ENCODE measurements around the gene DLG2. TPM values are rescaled to one million over a fixed set of nuclear protein-coding genes. Genes with fewer than 3 reads are reported as not detected.

The DLG2 gene
- total RNA-seq, 3 donors from 2014 or later (not counting 1 experiment from before 2014, with no cell fraction given): 1.7 to 2.9 (median 2.2) TPM

DNA sequence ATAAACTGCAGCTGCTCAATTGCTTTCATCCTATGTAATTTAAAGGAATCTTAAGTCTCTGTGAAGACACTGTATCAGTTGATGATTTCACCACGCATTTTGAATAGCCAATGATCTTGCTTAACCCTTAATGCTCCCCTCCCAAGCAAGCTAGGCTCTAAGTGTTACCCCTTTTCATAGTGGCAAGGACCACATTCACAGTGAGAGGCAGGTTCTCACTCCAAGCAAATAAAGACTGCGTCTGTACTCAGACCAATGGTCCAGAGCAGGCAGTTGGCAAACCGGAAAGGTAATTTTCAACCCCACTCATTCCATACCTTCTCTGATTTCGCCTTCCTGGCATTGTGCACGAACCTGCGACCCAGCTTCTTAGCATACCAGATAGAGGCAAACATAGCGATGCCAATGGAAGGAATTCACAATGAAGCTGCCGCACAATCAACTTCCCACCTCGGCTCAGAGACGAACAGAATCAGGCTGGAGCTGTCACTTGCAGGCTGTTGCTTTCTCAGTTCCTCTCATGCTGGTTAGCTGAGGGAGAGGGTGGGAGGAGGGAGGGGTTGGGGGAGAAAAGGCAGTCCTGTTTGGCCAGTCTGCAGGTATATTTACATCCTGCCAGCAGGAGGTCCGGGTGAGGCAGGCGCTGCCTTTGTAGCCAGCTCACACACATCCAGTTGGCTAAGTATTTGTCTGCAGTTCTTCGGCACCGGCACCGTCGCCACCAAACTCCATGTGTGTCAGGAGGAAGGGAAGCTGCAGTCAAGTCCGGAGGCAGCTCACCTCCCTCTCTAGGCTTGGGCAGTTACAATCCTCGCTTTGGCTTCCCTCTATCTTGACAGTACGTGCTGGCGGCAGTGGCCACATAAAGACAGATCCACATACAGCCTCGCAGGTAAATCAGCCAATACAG is 1189.8 kb downstream of the DLG2 start:
- Histone ChIP-seq H3K27ac (ENCODE audit: low read length) (no peak overlapping the region), H3K9me3 (ENCODE audit: control insufficient read depth, insufficient read depth, low read length) (peaks cover 5% of the 10 kb centered on the region), H3K4me3 (ENCODE audit: low read length) (no peak overlapping the region), H3K4me1 (ENCODE audit: control insufficient read depth, insufficient read depth, low read length) (no peaks in the 10 kb centered on the region), H3K27me3 (ENCODE audit: control insufficient read depth, insufficient read depth, low read length) (no peaks in the 10 kb centered on the region), H3K36me3 (ENCODE audit: control insufficient read depth, insufficient read depth, low read length) (no peaks in the 10 kb centered on the region)
- ATAC-seq (no peak), DNase-seq (no peak)
- intact Hi-C loops (cut with micrococcal nuclease): no loop called here
- H3K9me3 Mint-ChIP-seq: peaks cover 0 to 4% of the 10 kb centered on the region in 2 donors
- H3K27ac Mint-ChIP-seq: no peak overlapping the region
- H3K27me3 Mint-ChIP-seq (ENCODE audit: low read depth in 2 of 2): no peaks in the 10 kb centered on the region
- TF ChIP-seq, protein P1, sequence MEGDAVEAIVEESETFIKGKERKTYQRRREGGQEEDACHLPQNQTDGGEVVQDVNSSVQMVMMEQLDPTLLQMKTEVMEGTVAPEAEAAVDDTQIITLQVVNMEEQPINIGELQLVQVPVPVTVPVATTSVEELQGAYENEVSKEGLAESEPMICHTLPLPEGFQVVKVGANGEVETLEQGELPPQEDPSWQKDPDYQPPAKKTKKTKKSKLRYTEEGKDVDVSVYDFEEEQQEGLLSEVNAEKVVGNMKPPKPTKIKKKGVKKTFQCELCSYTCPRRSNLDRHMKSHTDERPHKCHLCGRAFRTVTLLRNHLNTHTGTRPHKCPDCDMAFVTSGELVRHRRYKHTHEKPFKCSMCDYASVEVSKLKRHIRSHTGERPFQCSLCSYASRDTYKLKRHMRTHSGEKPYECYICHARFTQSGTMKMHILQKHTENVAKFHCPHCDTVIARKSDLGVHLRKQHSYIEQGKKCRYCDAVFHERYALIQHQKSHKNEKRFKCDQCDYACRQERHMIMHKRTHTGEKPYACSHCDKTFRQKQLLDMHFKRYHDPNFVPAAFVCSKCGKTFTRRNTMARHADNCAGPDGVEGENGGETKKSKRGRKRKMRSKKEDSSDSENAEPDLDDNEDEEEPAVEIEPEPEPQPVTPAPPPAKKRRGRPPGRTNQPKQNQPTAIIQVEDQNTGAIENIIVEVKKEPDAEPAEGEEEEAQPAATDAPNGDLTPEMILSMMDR (IDR thresholded peaks at IDR 0.05): no peak
- no peaks in the 10 kb centered on the region for H3K4me1 Mint-ChIP-seq
- 6% methylated on average over 21 of the region's 21 CpGs for WGBS (ENCODE audit: insufficient coverage)
- no peak overlapping the region for H3K4me3 Mint-ChIP-seq
- no peaks in the 10 kb centered on the region for H3K36me3 Mint-ChIP-seq

DNA sequence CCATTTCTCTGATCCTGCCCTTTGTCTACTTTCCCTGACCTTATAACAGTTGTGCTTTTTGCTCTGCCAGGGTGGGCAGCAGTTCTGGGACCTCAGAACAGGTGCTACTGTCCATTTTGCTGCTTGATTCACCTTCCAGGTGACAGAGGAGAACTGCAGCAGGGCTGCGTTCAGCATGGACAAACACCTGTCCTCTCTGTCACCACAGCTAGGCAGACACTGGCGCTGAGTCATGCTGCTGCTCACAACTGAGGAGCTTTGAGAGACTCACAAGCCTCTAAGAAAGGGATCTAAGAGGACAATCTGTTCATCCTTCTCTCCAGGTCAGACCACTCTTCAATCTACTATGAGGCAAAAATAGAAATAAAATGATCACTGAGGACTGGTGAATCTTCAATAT is 1196.5 kb downstream of the DLG2 start:
- no peak overlapping the region for H3K4me3 Mint-ChIP-seq
- H3K9me3 Mint-ChIP-seq: peaks cover 7 to 15% of the 10 kb centered on the region in 2 donors

DNA sequence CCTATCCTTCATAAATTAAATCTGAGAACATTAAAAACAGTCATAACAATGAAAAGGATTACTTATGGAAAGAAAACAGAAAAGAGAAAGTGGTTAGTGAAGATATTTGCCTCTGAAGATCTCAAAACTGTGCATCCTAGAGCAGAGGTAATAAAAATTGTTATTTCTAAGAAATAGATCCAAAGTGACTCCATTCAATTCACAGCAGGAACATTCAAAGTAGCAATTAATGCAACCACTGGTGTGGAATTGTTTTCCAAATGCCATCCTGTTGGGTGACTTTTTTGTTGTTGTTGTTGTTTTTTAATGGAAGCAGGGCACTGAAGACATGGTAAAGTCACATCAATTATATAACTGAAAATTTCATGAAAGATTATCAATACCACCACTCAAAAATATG is 1201.5 kb downstream of the DLG2 start:
- H3K36me3 ChIP-seq (ENCODE audit: control insufficient read depth, insufficient read depth, low read length): no peaks in the 10 kb centered on the region
- no peaks in the 10 kb centered on the region for H3K27me3 Mint-ChIP-seq (ENCODE audit: low read depth in 2 of 2)
- no peak overlapping the region for H3K27ac ChIP-seq (ENCODE audit: low read length)
- TF ChIP-seq, protein P1 (IDR thresholded peaks at IDR 0.05): no peak
- H3K4me1 Mint-ChIP-seq: no peaks in the 10 kb centered on the region
- H3K4me3 ChIP-seq (ENCODE audit: low read length): no peak overlapping the region
- peaks cover 8 to 18% of the 10 kb centered on the region in 2 donors for H3K9me3 Mint-ChIP-seq
- no peaks in the 10 kb centered on the region for H3K9me3 ChIP-seq (ENCODE audit: control insufficient read depth, insufficient read depth, low read length)
- no peak overlapping the region for H3K4me3 Mint-ChIP-seq
- H3K27me3 ChIP-seq (ENCODE audit: control insufficient read depth, insufficient read depth, low read length): no peaks in the 10 kb centered on the region
- no peaks in the 10 kb centered on the region for H3K36me3 Mint-ChIP-seq
- intact Hi-C loops (cut with micrococcal nuclease): no loop called here
- no peak overlapping the region for H3K27ac Mint-ChIP-seq
- no peak for DNase-seq
- no peaks in the 10 kb centered on the region for H3K4me1 ChIP-seq (ENCODE audit: control insufficient read depth, insufficient read depth, low read length)
- no peak for ATAC-seq

More for the DNA sequence above, 1196.5 kb downstream of the DLG2 start:
- Histone ChIP-seq H3K27me3 (ENCODE audit: control insufficient read depth, insufficient read depth, low read length) (no peaks in the 10 kb centered on the region), H3K4me3 (ENCODE audit: low read length) (no peak overlapping the region), H3K36me3 (ENCODE audit: control insufficient read depth, insufficient read depth, low read length) (no peaks in the 10 kb centered on the region), H3K4me1 (ENCODE audit: control insufficient read depth, insufficient read depth, low read length) (no peaks in the 10 kb centered on the region), H3K27ac (ENCODE audit: low read length) (no peak overlapping the region), H3K9me3 (ENCODE audit: control insufficient read depth, insufficient read depth, low read length) (peaks cover 5% of the 10 kb centered on the region)
- H3K4me1 Mint-ChIP-seq: no peaks in the 10 kb centered on the region
- no peak for ATAC-seq
- TF ChIP-seq, protein P1 (IDR thresholded peaks at IDR 0.05): no peak
- 56% methylated on average over 2 of the region's 2 CpGs for WGBS (ENCODE audit: insufficient coverage)
- H3K27ac Mint-ChIP-seq: no peak overlapping the region
- no peaks in the 10 kb centered on the region for H3K27me3 Mint-ChIP-seq (ENCODE audit: low read depth in 2 of 2)
- no peak for DNase-seq
- H3K36me3 Mint-ChIP-seq: no peaks in the 10 kb centered on the region
- intact Hi-C loops (cut with micrococcal nuclease): no loop called here
